GM10847 (cell line): ENCODE measurements around the gene USP24.

ENCODE experiments used
- POLR2A ChIP-seq: IDR thresholded peaks from 2 replicates; pipeline ENCODE4 v1.6.1; 2011; ENCODE audit not compliant: insufficient read length; ENCODE audit errors: extremely low read depth

USP24 gene

GRCh38 chr1:55040083-55040932, 174.9 kb downstream of the USP24 start:
- TF ChIP-seq POLR2A: no peak

- no peak for TF ChIP-seq POLR2A
Measured at GRCh38 chr1:55039342-55040082, 175.7 kb downstream of the USP24 start, which contains the start of gene PCSK9. Gene PCSK9, plus strand, starts transcription at chr1:55039548. Its CDS starts 290 bp downstream, at chr1:55039838.

- no peak for TF ChIP-seq POLR2A
Measured at GRCh38 chr1:55038974-55039341, 176.2 kb downstream of the USP24 start.

- TF ChIP-seq POLR2A: no peak
Measured at GRCh38 chr1:55038552-55038838, 176.7 kb downstream of the USP24 start.

- TF ChIP-seq POLR2A: no peak
Measured at GRCh38 chr1:55037733-55038551, 177.2 kb downstream of the USP24 start.

- no peak for TF ChIP-seq POLR2A
Measured at GRCh38 chr1:55035904-55036303, 179.3 kb downstream of the USP24 start.

GRCh38 chr1:55034476-55035133, 180.6 kb downstream of the USP24 start:
- no peak for TF ChIP-seq POLR2A

- no peak for TF ChIP-seq POLR2A
Measured at GRCh38 chr1:55033265-55033614, 181.9 kb downstream of the USP24 start.

GRCh38 chr1:55021942-55022546, 193.1 kb downstream of the USP24 start:
- TF ChIP-seq POLR2A: no peak

- no peak for TF ChIP-seq POLR2A
Measured at GRCh38 chr1:55018395-55018794, 196.8 kb downstream of the USP24 start.
